GM18526 (cell line): ENCODE results near the gene BRAT1.

Experiments used
- POLR2A ChIP-seq: IDR thresholded peaks from 3 replicates; pipeline ENCODE4 v1.6.1; 2011; ENCODE audit not compliant: insufficient read length; ENCODE audit errors: extremely low read depth

The BRAT1 gene

DNA sequence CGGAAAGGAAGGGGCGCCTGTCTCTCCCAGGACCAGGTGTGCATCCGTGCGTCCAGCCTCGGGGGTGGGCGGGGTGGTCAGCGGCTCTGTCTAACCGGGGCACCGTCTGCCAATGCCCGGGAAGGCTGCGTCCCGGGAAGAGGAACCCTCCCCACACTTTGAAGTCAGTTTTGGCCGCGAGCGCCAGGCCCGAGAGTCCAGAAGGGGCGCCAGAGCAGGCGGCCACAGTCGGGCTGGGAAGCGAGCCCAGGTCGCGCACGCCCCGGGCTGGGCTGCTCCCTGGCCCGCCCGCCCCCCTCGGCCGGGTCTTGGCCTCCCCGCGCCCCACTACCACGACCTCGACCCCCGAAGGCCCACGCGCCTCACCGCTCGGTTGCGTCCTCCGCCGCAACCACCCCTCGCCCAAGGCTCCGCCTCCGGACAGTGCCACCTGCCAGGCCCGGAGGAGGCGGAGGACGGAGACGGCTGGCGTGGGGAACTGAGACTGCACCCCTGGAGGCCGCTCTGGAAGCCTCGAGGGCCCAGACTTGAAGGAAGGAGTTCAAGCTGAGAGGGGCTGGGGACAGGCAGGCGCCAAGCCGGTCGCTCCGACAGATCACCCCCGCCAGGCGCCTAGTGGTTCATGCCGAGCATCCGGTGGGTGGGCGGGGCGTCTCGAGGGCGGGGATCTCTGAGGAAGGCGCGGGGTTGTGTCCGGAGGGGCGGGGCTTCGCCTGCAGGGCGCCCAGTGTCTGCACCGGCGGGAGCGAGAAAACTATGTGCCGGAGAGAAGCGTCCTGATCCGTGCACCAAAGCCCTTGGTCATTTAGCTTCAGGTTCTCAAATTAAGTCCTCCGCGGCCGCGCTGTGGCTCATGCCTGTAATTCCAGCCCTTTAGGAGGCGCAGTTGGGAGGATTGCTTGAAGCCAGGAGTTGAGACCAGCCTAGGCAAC, at the start of gene BRAT1:
Gene BRAT1 (minus strand): TSS at position 404 of the 932 bp plus-strand sequence. CDS start 1,093 bp downstream, outside the sequence.
- TF ChIP-seq POLR2A: peak; percentile 80

DNA sequence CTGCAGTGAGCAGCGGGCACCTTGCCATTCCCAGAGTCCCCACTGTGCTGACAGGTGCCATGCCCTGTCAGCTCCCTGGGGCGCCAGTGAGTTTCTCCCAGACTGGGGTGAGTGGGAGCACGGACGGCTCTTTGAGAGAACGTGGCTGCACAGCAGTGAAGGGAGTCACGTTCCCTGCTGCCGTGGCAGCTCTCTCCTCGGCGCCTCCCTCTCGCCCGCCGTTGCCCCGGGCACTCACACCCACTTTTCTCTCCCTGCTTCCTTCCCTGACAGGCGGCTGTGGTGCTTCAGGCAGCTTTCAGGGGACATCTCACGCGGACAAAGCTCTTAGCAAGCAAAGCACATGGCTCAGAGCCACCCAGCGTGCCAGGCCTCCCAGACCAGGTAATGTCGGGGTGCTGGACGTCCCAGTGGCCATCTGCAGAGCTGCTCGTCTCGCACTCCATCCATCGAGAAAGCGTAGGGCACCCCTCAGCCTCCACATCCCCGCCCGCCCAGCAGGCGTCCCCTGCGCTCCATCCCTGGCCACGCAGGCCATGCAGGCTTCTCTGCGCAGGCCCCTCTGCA, 49.4 kb upstream of the BRAT1 start:
- TF ChIP-seq POLR2A: no peak

DNA sequence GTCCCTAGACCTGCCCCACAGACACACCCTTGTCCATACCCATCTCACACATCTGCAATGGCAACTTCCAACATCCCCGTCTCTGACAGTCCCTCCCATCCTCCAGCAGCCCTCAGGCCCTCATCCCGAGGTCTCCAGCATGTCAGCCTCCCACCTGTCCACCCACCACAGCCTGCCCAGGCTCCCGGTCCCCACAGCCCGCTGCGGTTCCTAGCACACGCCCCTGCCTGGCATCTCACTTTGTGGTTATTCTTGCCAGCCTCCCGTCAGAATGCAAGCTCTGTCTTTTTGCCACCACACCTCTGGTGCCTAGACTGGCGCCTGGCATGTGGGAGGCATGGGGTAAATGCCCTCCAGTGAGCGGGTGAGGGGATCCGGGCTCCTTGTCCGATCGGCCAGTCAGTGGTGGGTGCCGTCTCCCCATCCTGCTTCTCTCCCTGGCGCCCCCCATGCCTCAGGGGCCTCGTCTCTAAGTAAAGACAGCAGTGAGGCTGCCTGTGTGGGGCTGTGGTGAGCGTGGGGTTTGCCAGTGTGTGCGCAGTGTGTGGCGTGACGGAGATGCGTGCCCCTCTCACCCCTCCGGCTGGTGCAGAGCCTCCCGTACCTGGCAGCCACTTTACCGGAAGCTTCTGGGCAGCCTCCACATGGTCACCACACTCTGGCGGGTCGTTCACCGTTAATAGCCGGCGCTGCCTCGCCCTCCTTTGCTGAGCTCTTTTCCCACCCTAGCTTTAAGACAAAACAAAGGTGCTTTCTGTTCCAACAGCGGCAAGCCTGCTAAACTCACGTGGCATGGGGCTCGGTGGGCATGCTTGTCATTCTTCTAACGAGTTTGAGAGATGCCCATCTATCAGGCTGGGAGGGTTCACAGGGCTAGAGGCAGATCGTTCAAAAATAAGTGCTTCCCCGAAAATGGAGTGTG, 48.0 kb upstream of the BRAT1 start:
- TF ChIP-seq POLR2A: no peak

DNA sequence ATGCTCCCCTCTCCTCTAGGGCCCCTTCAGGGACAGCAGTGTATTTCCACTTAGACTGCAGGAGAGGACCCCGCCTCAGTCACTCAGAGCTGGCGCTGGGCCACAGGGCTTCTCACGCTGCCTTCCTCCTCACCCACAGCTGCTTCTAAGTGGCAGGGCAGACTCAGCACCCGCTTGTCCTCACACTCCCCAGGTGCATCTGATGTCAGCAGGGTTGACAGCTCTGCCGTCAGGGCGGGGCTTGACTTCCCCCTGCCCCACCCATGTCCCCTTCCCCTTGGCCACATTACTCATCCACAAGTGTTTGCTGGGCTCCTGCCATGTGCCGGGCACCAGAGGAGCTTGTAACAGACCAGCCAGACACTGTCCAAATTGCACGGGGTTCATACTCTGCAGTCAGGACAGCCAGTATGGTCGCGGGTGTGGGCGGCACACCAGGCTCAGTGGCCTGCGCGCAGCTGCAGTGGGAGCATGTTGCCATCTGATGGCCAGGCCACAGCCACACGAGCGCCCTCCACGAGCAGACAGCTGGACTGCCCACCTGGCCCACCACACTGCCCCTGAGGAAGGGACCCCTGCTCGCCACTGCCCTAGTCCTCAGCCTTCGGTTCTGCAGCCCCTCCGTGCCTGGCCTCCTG, 47.2 kb upstream of the BRAT1 start:
- TF ChIP-seq POLR2A: no peak

DNA sequence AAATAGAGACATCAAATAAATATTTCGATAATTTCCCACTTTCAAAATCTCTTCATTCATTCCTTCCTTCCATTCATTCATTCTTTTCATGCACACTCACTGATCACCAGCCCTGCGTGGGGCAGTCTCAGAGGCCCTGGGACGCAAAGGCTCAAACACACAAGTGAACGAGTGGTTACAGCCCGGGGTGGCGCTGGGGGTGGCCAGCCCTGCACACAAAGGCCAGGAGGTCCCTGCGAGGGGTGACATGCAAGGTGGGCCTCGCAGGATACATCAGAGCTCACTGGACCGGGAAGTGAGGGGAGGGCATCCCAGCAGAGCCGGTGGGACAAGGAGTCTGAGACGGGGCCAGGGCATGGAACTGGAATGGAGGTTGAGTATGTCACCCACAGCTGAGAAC, 46.6 kb upstream of the BRAT1 start:
- no peak for TF ChIP-seq POLR2A

DNA sequence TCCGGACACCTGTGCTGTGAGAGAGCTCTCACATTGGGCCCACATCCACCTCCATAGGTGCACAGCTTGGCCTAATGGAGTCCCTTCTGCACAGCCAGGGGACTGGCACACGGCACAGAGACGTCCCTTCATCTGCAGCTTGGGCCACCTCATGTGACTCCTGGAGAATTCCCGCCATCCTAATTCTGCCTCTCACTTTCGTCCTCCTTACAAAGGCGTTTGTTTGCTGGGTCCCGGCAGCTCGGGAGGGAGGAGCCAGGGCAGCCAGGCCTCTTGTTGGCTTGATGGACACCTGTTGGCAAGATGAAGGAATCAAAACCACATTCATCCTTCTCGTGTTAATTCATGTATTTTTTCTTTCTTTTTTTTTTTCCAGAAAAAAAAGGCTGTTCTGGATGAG, 45.7 kb upstream of the BRAT1 start:
- TF ChIP-seq POLR2A: no peak

DNA sequence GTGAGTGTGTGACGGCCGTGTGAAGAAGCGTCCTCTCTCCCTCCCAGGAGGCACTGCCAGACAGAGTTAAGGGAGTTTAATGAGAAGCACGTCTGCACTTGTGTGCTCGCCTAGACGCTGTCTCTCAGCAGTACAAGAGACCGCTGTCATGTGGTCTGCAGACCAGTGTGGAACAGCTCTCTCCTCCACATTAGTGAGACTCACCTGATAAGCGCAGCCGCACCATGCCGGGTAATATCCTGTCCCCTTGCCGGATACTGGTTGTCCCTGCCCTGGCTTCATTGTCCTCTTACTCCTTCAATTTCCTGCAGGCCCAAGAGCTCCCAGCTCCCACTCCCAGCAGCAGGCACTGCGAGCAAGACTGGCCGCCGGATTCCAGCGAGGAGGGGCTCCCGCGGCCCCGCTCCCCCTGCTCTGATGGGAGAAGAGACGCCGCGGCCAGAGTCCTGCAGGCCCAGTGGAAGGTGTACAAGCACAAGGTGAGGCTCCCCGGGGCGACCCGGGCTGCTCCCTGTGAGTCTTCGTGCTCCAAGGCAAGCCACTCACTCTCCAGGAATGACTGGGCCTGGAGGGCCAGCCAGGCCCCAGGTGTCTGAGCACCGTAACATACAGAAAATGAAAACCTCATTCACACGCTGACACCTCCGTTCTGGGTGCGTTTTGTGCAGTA, 43.0 kb upstream of the BRAT1 start:
- no peak for TF ChIP-seq POLR2A

DNA sequence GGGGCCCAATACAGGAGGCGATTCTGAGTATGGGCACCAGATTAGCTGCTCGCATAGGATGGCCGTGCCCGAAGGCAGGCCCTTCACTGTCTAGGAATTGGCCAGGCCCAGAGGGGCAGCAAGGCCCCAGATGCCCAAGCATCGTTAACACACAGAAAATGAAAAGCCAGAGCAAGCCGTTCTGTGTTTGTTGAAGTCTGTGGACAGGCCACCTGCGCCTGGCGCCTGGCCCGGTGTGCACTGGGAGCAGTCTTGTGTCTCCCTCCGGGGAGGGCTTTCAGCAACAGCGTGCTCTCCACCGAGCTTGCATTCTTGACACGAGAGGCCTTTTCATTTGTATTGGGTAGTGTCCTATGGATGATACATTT, 41.9 kb upstream of the BRAT1 start:
- no peak for TF ChIP-seq POLR2A

DNA sequence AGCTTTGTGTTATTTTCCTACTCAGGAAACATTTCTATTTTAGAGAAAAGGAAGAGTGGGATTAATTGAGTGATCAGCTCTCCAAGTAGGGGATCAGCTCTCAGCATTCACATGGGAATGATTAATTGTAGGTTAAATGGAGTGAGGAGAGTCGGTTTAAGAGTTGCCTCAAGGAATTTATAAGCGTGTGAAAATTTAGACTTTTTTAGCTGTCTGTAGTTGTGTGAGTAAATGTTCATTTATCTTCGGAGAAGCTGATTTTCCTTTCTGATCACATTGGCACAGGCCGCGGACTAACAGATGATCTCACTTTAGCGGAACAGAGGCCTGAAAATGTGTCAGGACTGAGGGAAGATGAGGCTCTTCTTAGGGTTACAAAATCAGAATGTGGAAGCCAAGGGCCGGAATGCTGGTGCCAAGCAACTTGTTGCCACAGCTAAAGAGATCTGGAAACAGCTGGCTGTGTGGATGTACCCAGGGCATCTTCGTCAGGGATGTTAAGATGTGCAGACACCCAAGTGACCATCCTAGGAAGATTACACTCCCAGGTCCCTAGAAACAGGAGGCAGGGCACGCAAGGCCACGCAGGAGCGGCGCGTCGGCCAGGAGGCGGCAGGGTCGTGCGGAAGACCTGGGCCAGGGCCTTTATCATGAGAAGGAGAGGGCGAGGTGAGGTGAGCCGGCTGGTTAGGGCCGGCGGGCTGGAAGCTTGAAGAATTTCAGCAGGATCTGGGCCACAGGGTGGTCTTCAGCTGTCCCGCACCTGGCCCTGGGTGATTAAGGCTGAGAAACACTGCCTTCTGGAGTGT, 41.3 kb upstream of the BRAT1 start:
- TF ChIP-seq POLR2A: no peak

DNA sequence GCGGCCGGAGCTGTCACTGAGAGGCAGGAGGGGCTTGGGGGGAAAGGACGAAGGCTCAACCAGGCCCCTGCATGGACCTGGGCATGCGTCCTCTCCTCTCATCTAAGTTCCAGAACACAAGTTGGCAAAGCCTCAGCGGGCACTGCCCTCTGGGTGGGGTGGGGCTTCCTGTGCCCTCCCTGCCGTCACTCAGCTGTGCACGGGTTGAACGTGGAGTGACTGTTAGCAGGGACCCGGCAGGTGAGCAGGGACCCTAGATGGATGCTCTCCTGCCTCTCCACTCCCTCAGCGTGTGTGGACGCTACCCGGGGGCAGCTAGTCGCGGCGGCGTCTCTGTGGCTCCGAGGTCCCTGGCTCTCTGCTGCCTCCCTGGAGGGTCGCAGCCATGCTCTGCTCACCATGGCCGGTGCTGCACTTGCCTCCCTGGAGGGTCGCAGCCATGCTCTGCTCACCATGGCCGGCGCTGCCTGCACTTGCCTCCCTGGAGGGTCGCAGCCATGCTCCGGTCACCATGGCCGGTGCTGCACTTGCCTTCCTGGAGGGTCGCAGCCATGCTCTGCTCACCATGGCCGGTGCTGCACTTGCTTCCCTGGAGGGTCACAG, 40.0 kb upstream of the BRAT1 start:
- no peak for TF ChIP-seq POLR2A

DNA sequence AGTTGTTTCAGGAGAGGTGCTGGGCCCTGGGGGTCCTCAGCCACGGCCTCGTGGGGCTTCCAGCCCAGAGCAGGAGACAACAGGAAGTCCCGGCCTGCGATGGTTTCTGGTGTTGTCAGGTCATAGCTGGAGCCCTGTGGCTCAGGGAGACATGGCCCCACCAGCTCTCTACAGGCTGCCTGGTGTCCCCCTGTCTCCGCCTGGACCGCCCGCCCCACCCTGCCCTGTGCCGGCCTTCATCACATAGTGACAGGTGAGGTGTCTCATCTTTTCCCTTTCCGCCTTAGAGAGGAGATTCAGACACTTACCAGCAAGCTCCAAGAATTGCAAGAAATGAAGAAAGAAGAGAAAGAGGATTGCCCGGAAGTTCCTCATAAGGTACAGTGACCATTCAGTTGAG, 39.3 kb upstream of the BRAT1 start:
- TF ChIP-seq POLR2A: no peak

DNA sequence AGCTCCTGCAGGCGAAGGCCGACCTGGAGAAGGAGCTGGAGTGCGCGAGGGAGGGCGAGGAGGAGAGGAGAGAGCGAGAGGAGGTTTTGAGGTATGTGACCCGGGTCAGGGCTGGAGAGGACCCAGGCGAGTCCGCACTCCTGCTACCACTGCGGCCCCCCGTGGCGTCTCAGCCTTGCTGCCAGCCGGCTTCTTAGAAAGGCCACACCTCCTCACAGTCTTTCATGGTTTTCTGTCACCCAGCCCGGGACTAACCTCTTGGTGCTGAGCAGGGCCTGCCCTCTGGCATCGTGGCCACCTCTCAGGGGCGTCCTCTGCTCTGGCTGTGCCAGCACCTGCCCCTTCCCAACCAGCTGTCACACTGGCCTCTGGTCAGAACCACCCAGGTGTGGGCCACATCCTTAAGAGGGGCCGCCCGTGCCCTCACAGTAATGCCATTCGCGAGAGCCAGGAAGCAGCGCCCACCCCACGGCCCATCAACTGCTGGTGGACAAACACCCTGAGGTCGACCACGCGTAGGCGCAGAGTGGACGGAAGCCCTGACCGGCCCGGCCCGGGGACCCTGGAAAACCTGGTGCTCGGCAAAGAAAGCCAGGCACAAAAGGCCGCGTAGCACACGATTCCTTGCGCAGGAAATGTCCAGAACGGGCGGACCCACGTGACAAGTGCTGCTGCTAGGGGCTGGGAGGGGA, 37.9 kb upstream of the BRAT1 start:
- no peak for TF ChIP-seq POLR2A

DNA sequence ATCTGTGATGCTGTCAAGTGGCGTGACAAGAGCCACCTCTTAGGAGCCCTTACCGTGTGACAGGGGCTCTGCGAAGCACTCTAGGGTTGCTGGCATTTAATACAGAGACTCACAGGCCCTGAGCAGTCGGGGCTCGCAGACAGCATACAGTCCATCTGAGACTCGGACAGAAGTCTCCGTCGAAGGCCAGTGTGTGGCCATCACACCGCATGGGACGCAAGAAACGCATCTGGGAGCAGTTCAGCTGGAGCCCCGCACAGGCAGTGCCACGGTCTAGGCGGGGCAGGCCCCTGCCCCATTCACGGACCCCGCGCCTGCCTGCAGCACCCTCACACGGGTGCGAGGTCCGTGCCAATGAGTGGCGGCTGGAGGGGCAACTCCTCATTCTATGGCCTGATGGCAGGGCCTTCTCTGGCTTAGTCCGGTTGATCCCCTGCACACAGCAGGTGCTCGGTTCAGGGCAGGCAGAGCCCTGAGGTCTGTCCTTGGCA, 37.1 kb upstream of the BRAT1 start:
- TF ChIP-seq POLR2A: no peak

DNA sequence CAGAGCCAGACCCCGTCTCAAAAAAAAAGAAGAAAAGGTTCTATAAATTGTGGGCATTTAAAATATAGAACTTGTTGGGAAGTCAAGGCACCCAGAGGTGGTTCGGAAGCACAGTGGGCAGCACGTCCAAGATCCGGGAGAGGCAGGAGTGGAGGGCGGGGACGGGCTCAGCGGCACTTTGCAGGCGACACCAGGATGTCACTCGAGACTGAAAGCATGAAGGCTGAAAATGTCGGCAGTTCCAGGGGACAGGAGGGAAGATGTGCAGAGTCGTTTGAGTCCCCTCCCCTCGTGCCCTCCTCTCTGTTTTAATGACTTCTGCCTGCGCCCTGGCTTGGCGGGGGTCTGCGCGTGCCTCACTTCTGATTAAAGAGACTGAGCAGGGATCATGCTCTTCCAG, 34.0 kb upstream of the BRAT1 start:
- TF ChIP-seq POLR2A: no peak
